CD4-positive, alpha-beta T cell (primary cell): ENCODE data around the gene PDZRN4. TPM values are rescaled to one million over a fixed set of nuclear protein-coding genes. Genes with fewer than 3 reads are reported as not detected.

ENCODE experiments used
- ATAC-seq: fragments of 200-7000 bp; cut with Tn5 transposase; one replicate; pipeline ENCODE4 v1.10.0; 2022; ENCODE audit warnings: mild to moderate bottlenecking; ENCODE audit not compliant: poor library complexity
- CTCF ChIA-PET: fragments of 350-600 bp; sonication (Branson Sonifier 250); formaldehyde crosslinking; loops from one replicate; lab custom pipeline; 2021; ENCODE audit warnings: antibody characterized with exemption, inconsistent platforms; lab: Charles Lee
- POLR2A ChIA-PET: fragments of 350-600 bp; sonication (Branson Sonifier 250); formaldehyde crosslinking; loops from one replicate; lab custom pipeline; 2021; ENCODE audit warnings: antibody characterized with exemption, inconsistent platforms; lab: Charles Lee
- DNase-seq, 14 experiments: peaks; one replicate each; pipeline ENCODE4 v3.0.0-alpha.2; 2013 to 2020; ENCODE audit warnings: mixed read lengths in 2 of 14
- H3K27ac ChIP-seq, 2 donors: one replicate each; pipeline versions ENCODE4 v1.5.1 to v1.7.0; 2013; ENCODE audit warnings: low read length in 2 of 2, low read depth in 1 of 2, mild to moderate bottlenecking in 1 of 2
- H3K27me3 ChIP-seq, 2 experiments: 1 replicate in 1 of 2; 2 replicates in 1 of 2; pipeline versions ENCODE4 v1.6.1 to v1.7.0; 2013; ENCODE audit warnings: low read length in 2 of 2, control low read depth in 1 of 2, mild to moderate bottlenecking in 1 of 2, moderate library complexity in 1 of 2; ENCODE audit not compliant: insufficient read depth in 2 of 2, control insufficient read depth in 1 of 2
- H3K36me3 ChIP-seq: one replicate; pipeline ENCODE4 v1.6.1; 2013; ENCODE audit warnings: low read length, control low read depth; ENCODE audit not compliant: insufficient read depth
- H3K4me1 ChIP-seq: one replicate; pipeline ENCODE4 v1.6.1; 2013; ENCODE audit warnings: low read length, control low read depth; ENCODE audit not compliant: insufficient read depth
- H3K4me3 ChIP-seq: one replicate; pipeline ENCODE4 v1.5.1; 2013; ENCODE audit warnings: mild to moderate bottlenecking, low read length, moderate library complexity
- H3K9me3 ChIP-seq, 2 experiments: 1 replicate in 1 of 2; 2 replicates in 1 of 2; pipeline versions ENCODE4 v1.6.1 to v1.7.0; 2013; ENCODE audit warnings: low read length in 2 of 2, mild to moderate bottlenecking in 2 of 2, control low read depth in 1 of 2, moderate library complexity in 1 of 2; ENCODE audit not compliant: control insufficient read depth in 1 of 2, insufficient read depth in 1 of 2
- H3K27ac Mint-ChIP-seq: one replicate; pipeline ENCODE4 v1.8.0; 2020; ENCODE audit warnings: mixed read lengths
- H3K27me3 Mint-ChIP-seq: one replicate; pipeline ENCODE4 v1.8.0; 2021; ENCODE audit warnings: mixed read lengths
- H3K36me3 Mint-ChIP-seq: one replicate; pipeline ENCODE4 v1.8.0; 2021; ENCODE audit warnings: low read depth, mixed read lengths
- H3K4me1 Mint-ChIP-seq: one replicate; pipeline ENCODE4 v1.8.0; 2021; ENCODE audit warnings: low read depth, mixed read lengths
- H3K4me3 Mint-ChIP-seq: one replicate; pipeline ENCODE4 v1.8.0; 2020; ENCODE audit warnings: mild to moderate bottlenecking, mixed read lengths
- H3K9me3 Mint-ChIP-seq: one replicate; pipeline ENCODE4 v1.8.0; 2020; ENCODE audit warnings: mixed read lengths
- intact Hi-C, 2 experiments: fragments of 100-400 bp; cut with DNase I in 1 of 2; cut with micrococcal nuclease in 1 of 2; formaldehyde crosslinking; loops; one replicate each; pipeline versions ENCODE4 v1.15.1 to v1.9.0; 2023 to 2025; cut with DNase I, micrococcal nuclease
- total RNA-seq, 174 experiments: library from RNA in 2 of 174; stranded (reverse) in 2 of 174; gene quantifications; one replicate each; pipeline ENCODE4 v1.2.3 and lab custom pipeline; 2021 to 2026
- TF ChIP-seq, protein P1 (sequence below): fragments of 200-600 bp; IDR thresholded peaks from one replicate; pipeline ENCODE4 v1.8.0; 2022; ENCODE audit warnings: antibody characterized with exemption, mild to moderate bottlenecking

PDZRN4 gene
- total RNA-seq, 2 experiments from 2014 or later: not detected

DNA sequence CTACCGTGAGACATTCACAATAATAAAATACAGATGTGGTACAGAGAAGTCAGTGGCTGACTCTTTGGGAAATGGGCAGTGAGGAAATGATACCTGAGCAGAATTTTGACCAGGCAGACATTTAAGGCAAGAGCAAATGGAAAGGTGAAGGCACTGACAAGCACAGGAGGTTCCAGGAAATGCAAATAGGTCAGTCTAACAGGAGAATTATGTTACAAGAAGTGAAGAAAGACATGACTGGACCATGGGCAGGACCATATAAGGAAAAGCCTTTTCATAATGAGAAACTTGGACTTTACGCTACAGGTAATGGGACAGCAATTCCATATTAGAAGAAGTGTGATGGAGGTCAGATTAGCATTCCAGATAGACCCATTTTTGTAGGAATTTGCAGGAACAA is 338.9 kb downstream of the PDZRN4 start:
- intact Hi-C loops: no loop called here
- no peaks in the 10 kb centered on the region for H3K36me3 ChIP-seq
- Mint-ChIP-seq H3K4me1 (no peaks in the 10 kb centered on the region), H3K27me3 (no peaks in the 10 kb centered on the region), H3K36me3 (no peaks in the 10 kb centered on the region), H3K27ac (no peak overlapping the region), H3K4me3 (no peak overlapping the region), H3K9me3 (no peaks in the 10 kb centered on the region)
- POLR2A ChIA-PET: interaction anchor here (0.5 kb wide), 1 partner anchor 829 kb away, joined by 3 read pairs; no protein-coding TSS in a partner anchor
- H3K4me1 ChIP-seq: no peaks in the 10 kb centered on the region
- CTCF ChIA-PET: no interaction called here
- DNase-seq (no peak), ATAC-seq (no peak)
- H3K4me3 ChIP-seq: no peak overlapping the region
- H3K9me3 ChIP-seq: no peaks in the 10 kb centered on the region
- TF ChIP-seq, protein P1, sequence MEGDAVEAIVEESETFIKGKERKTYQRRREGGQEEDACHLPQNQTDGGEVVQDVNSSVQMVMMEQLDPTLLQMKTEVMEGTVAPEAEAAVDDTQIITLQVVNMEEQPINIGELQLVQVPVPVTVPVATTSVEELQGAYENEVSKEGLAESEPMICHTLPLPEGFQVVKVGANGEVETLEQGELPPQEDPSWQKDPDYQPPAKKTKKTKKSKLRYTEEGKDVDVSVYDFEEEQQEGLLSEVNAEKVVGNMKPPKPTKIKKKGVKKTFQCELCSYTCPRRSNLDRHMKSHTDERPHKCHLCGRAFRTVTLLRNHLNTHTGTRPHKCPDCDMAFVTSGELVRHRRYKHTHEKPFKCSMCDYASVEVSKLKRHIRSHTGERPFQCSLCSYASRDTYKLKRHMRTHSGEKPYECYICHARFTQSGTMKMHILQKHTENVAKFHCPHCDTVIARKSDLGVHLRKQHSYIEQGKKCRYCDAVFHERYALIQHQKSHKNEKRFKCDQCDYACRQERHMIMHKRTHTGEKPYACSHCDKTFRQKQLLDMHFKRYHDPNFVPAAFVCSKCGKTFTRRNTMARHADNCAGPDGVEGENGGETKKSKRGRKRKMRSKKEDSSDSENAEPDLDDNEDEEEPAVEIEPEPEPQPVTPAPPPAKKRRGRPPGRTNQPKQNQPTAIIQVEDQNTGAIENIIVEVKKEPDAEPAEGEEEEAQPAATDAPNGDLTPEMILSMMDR: no peak
- no peak overlapping the region for H3K27ac ChIP-seq
- no peaks in the 10 kb centered on the region for H3K27me3 ChIP-seq

GRCh38 chr12:41527534-41528116 is 339.5 kb downstream of the PDZRN4 start:
- no peaks in the 10 kb centered on the region for H3K9me3 ChIP-seq
- H3K27me3 Mint-ChIP-seq: no peaks in the 10 kb centered on the region
- H3K27me3 ChIP-seq: no peaks in the 10 kb centered on the region
- H3K4me1 ChIP-seq: no peaks in the 10 kb centered on the region
- no peaks in the 10 kb centered on the region for H3K9me3 Mint-ChIP-seq
- no peak for DNase-seq
- ChIA-PET POLR2A (no interaction called here), CTCF (no interaction called here)
- no peak overlapping the region for H3K4me3 ChIP-seq
- intact Hi-C loops: no loop called here
- TF ChIP-seq, protein P1: no peak
- H3K36me3 ChIP-seq: no peaks in the 10 kb centered on the region
- H3K4me3 Mint-ChIP-seq: no peak overlapping the region
- no peak overlapping the region for H3K27ac Mint-ChIP-seq
- ATAC-seq: no peak
- no peak overlapping the region for H3K27ac ChIP-seq
- no peaks in the 10 kb centered on the region for H3K4me1 Mint-ChIP-seq
- H3K36me3 Mint-ChIP-seq: no peaks in the 10 kb centered on the region

- no peaks in the 10 kb centered on the region for H3K27me3 Mint-ChIP-seq
- Histone ChIP-seq H3K4me1 (no peaks in the 10 kb centered on the region), H3K27ac (no peak overlapping the region), H3K4me3 (no peak overlapping the region), H3K36me3 (no peaks in the 10 kb centered on the region), H3K27me3 (no peaks in the 10 kb centered on the region), H3K9me3 (no peaks in the 10 kb centered on the region)
- H3K9me3 Mint-ChIP-seq: no peaks in the 10 kb centered on the region
- H3K4me1 Mint-ChIP-seq: no peaks in the 10 kb centered on the region
- H3K27ac Mint-ChIP-seq: no peak overlapping the region
- no peak for ATAC-seq
- no peak for DNase-seq
- ChIA-PET POLR2A (no interaction called here), CTCF (no interaction called here)
- TF ChIP-seq, protein P1: no peak
- intact Hi-C loops: no loop called here
- H3K4me3 Mint-ChIP-seq: no peak overlapping the region
- H3K36me3 Mint-ChIP-seq: no peaks in the 10 kb centered on the region
Observed at GRCh38 chr12:41528874-41529273, 340.8 kb downstream of the PDZRN4 start.
